Osteocyte (in vitro differentiated cells): Measurements from ENCODE around the gene TYW1. TPM values are rescaled to one million over a fixed set of nuclear protein-coding genes. Genes with fewer than 3 reads are reported as not detected.
A peak's percentile ranks its signal among the peaks of the same experiment; 100 is the strongest.
"Not testable (repeated sequence)": the region's sequence is repeated elsewhere in the genome, so short reads cannot be mapped to it uniquely, and the experiment has no call there.

Experiments used
- DNase-seq: peaks from one replicate; pipeline ENCODE4 v3.0.0; 2021; ENCODE audit warnings: mixed read lengths; ENCODE audit not compliant: unreplicated experiment; ENCODE audit errors: extremely low spot score
- H3K27ac Mint-ChIP-seq: one replicate; pipeline ENCODE4 v1.8.0; 2021; ENCODE audit warnings: mild to moderate bottlenecking, mixed read lengths; ENCODE audit not compliant: unreplicated experiment
- H3K27me3 Mint-ChIP-seq: one replicate; pipeline ENCODE4 v1.8.0; 2021; ENCODE audit warnings: mixed read lengths; ENCODE audit not compliant: unreplicated experiment
- H3K36me3 Mint-ChIP-seq: one replicate; pipeline ENCODE4 v1.8.0; 2021; ENCODE audit warnings: mixed read lengths; ENCODE audit not compliant: unreplicated experiment
- H3K4me1 Mint-ChIP-seq: one replicate; pipeline ENCODE4 v1.8.0; 2021; ENCODE audit warnings: mixed read lengths; ENCODE audit not compliant: unreplicated experiment
- H3K4me3 Mint-ChIP-seq: one replicate; pipeline ENCODE4 v1.8.0; 2021; ENCODE audit warnings: mild to moderate bottlenecking, moderate library complexity, mixed read lengths; ENCODE audit not compliant: unreplicated experiment
- H3K9me3 Mint-ChIP-seq: one replicate; pipeline ENCODE4 v1.8.0; 2021; ENCODE audit warnings: mixed read lengths; ENCODE audit not compliant: unreplicated experiment
- total RNA-seq: library from RNA; stranded (reverse); gene quantifications from 2 replicates; pipeline ENCODE4 v1.2.1, GENCODE V29; 2021

The TYW1 gene
- total RNA-seq, 1 donor from 2014 or later = 17.2 TPM

DNA sequence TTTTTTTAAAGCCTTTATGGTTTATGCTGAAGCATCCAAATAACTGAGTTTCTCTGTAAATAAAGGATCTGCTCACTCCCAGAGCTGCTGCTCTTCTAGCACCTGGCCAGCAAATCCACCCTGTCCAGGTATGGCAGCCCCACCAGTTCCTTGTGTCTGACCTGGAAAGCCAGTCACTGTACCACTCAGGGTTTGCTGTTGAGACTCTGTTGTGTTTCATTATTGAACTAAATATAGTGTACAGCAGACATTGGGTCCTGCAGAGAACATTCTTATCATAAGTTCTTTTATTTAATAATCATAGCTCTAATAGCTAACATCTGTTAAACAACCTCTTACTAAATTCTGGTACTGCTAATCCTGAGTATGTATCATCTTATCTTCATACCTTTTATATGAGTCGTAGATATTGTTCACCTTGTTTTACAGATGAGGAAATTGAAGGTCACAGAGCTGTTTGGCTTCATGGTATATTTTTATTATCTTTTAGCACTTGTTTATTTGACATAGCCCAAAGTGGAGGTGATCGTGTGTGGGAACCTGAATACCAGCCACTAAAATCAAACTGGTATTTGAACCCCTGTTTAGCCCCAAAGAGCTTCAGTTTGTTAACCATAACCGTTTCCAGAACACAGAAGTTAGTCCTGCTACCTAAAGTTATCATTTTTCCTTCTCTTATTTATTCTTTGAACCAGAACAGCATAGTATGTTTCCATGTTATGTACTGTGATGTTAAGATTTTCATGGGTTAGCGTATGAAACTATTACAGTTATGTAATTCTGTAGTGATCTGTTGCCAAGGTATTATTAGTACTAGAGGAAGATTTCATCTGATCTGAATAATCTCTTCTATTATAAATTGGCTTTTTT, 139.2 kb downstream of the TYW1 start:
- not testable (repeated sequence) for H3K36me3 Mint-ChIP-seq, H3K27ac Mint-ChIP-seq, H3K27me3 Mint-ChIP-seq, H3K9me3 Mint-ChIP-seq, DNase-seq, H3K4me3 Mint-ChIP-seq, H3K4me1 Mint-ChIP-seq

DNA sequence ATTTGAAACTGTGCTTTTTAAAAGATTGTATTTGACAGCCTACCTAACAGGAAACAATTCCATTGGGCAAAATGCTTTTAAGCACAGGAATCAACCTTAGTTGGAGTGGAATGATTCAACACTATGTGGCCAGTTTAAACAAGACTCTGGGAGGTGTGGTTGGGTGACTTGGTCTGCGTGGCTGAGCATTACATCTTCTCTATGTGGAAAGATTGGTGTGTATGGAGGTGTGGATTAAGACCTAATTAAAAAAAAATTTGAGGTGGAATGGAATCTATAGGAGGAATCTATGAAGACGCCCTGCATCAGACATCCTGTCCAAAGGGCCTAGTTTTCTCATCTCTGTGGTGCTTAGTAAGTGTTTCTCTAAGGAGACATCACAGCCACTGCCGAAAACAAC, 140.9 kb downstream of the TYW1 start:
- not testable (repeated sequence) for H3K9me3 Mint-ChIP-seq, H3K27ac Mint-ChIP-seq, H3K4me3 Mint-ChIP-seq, H3K36me3 Mint-ChIP-seq, H3K27me3 Mint-ChIP-seq, H3K4me1 Mint-ChIP-seq, DNase-seq

GRCh38 chr7:67139876-67140275, 143.2 kb downstream of the TYW1 start:
- not testable (repeated sequence) for H3K4me3 Mint-ChIP-seq, H3K27ac Mint-ChIP-seq, H3K36me3 Mint-ChIP-seq, DNase-seq, H3K27me3 Mint-ChIP-seq, H3K4me1 Mint-ChIP-seq, H3K9me3 Mint-ChIP-seq

- H3K27ac Mint-ChIP-seq, H3K4me1 Mint-ChIP-seq, H3K27me3 Mint-ChIP-seq, H3K36me3 Mint-ChIP-seq, H3K9me3 Mint-ChIP-seq, DNase-seq, H3K4me3 Mint-ChIP-seq: not testable (repeated sequence)
Observed at GRCh38 chr7:67141001-67141400, 144.4 kb downstream of the TYW1 start.

GRCh38 chr7:67143091-67143786, 146.6 kb downstream of the TYW1 start:
- H3K27ac Mint-ChIP-seq, DNase-seq, H3K27me3 Mint-ChIP-seq, H3K9me3 Mint-ChIP-seq, H3K36me3 Mint-ChIP-seq, H3K4me1 Mint-ChIP-seq, H3K4me3 Mint-ChIP-seq: not testable (repeated sequence)

- H3K4me3 Mint-ChIP-seq, DNase-seq, H3K27ac Mint-ChIP-seq, H3K27me3 Mint-ChIP-seq, H3K36me3 Mint-ChIP-seq, H3K9me3 Mint-ChIP-seq, H3K4me1 Mint-ChIP-seq: not testable (repeated sequence)
Observed at GRCh38 chr7:67145581-67146193, 149.1 kb downstream of the TYW1 start.

DNA sequence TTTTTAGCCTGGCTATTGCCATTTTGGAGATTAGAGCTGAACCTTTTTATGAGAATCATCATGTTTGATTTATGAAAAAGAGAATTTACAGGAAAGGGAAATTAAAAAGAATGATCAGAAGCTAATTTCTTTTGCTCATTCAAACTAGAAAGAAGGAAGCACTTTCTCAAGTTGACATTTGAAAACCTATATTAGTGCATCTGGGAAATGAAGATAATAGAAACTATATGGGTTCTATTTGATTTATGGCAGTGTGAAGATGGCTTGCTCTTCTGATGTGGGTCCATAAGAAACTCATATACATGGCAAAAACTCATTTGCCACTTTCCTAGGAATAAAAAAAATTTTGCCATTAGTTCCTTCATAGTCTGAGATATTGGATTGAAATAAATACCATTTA, 152.5 kb downstream of the TYW1 start:
- not testable (repeated sequence) for H3K4me1 Mint-ChIP-seq, H3K36me3 Mint-ChIP-seq, H3K9me3 Mint-ChIP-seq

GRCh38 chr7:67154374-67154773, 157.7 kb downstream of the TYW1 start:
- H3K9me3 Mint-ChIP-seq = peaks cover 19% of the 10 kb centered on the region
- H3K4me1 Mint-ChIP-seq, H3K27me3 Mint-ChIP-seq, DNase-seq, H3K4me3 Mint-ChIP-seq, H3K27ac Mint-ChIP-seq: not testable (repeated sequence)
- H3K36me3 Mint-ChIP-seq = peaks cover 16% of the 10 kb centered on the region

More for the DNA sequence above, 152.5 kb downstream of the TYW1 start:
- H3K4me3 Mint-ChIP-seq, H3K27me3 Mint-ChIP-seq, H3K27ac Mint-ChIP-seq, DNase-seq: not testable (repeated sequence)

DNA sequence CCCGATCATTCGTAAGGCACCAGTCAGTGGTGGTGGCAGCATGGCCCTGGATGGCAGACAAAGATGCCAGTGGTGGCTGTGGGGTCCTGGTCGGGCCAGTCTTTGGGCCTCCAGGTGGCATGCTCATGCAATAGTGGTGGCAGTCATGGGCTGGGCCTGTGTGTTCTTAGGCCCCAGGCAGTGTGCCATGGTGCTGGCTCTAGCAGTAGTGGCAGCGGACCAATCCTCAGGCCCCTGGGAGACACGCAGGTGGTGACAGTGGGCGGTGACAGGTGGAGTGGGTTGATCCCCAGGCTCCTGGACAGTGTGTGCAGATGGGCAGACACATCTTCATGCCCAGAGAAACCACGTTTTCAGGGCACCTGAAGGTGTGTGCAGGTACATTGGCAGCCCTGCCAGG, 159.4 kb downstream of the TYW1 start:
- not testable (repeated sequence) for H3K4me1 Mint-ChIP-seq, H3K4me3 Mint-ChIP-seq, H3K27me3 Mint-ChIP-seq, H3K27ac Mint-ChIP-seq, DNase-seq
- H3K36me3 Mint-ChIP-seq = peaks cover 16% of the 10 kb centered on the region
- peaks cover 19% of the 10 kb centered on the region for H3K9me3 Mint-ChIP-seq

DNA sequence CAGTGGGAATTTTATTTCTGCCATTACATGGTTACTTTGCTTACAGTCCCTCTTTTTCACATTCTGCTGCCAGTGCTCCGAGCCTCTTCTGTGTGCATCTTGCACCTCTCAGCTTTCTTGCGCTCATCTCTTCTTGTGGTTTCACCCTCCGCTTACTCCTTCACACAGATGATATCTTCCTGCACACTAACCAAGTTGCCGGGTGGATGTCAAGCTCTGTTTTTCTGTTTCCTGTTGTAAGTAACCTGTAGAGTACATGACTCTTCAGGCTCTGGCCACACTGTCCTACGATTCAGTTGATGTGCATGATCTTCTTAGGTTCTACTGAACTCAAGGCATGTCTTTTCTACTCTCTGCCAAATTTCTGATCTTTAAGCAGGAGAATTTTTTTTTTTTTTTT, 166.7 kb downstream of the TYW1 start:
- H3K4me3 Mint-ChIP-seq, H3K36me3 Mint-ChIP-seq, DNase-seq, H3K27ac Mint-ChIP-seq, H3K27me3 Mint-ChIP-seq, H3K9me3 Mint-ChIP-seq: not testable (repeated sequence)
- H3K4me1 Mint-ChIP-seq = peaks cover 12% of the 10 kb centered on the region

- peak overlapping the region; percentile 1 for H3K27ac Mint-ChIP-seq
- not testable (repeated sequence) for H3K9me3 Mint-ChIP-seq, H3K27me3 Mint-ChIP-seq, H3K4me1 Mint-ChIP-seq, H3K4me3 Mint-ChIP-seq, DNase-seq, H3K36me3 Mint-ChIP-seq
Observed at GRCh38 chr7:67171151-67171550, 174.5 kb downstream of the TYW1 start.
